Measurements from ENCODE around the gene HIBCH.
"Not testable (repeated sequence)": the region's sequence is repeated elsewhere in the genome, so short reads cannot be mapped to it uniquely, and the experiment has no call there.

The HIBCH gene

DNA sequence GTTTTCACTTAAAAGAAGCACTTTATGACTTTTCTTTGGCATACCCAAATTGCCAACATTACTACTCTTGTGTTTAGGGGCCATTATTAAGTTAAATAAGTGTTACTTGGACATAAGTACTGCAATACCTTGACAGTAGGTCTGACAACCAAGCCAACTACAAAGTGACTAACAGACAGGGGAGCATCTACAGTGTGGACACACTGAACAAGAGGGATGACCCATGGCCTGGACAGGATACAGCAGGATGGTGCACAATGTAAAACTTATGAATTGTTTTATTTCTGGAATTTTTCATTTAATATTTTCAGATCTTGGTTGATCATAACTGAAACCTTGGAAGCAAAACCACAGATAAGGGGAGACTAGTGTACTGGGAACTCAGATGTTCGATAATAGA is 19.8 kb upstream of the HIBCH start:
- Histone ChIP-seq H3K27ac (no peak overlapping the region), H3K27me3 (replicated peaks) (no peaks in the 10 kb centered on the region), H3K36me3 (replicated peaks) (no peaks in the 10 kb centered on the region), H3K4me3 (ENCODE audit: low read depth, low read length) (no peak overlapping the region)
- TF ChIP-seq, protein P1, sequence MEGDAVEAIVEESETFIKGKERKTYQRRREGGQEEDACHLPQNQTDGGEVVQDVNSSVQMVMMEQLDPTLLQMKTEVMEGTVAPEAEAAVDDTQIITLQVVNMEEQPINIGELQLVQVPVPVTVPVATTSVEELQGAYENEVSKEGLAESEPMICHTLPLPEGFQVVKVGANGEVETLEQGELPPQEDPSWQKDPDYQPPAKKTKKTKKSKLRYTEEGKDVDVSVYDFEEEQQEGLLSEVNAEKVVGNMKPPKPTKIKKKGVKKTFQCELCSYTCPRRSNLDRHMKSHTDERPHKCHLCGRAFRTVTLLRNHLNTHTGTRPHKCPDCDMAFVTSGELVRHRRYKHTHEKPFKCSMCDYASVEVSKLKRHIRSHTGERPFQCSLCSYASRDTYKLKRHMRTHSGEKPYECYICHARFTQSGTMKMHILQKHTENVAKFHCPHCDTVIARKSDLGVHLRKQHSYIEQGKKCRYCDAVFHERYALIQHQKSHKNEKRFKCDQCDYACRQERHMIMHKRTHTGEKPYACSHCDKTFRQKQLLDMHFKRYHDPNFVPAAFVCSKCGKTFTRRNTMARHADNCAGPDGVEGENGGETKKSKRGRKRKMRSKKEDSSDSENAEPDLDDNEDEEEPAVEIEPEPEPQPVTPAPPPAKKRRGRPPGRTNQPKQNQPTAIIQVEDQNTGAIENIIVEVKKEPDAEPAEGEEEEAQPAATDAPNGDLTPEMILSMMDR (IDR thresholded peaks at IDR 0.05; ENCODE audit: low read depth, low read length, missing control alignments): no peak
- no peak for DNase-seq
- in situ Hi-C loops (cut with HindIII; ENCODE audit: low pct_ligation_motif_present, low sequenced_read_pairs): no loop called here

DNA sequence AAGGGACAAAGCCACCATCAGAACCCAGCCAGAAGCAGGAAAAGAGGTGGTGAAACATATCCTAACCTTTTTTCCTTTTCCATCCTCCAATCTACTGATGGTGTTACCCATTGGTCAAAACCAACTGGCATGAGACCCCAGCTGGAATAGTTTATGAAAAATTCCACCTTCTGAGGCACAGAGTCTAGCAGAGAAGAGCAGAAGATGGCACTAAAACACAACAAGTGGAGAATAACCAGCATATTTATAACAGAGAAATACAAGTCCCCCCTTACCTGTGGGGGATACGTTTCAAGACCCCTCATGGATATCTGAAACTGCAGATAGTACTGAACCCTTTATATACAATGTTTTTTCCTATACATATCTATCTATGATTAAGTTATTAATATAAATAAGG is 18.8 kb upstream of the HIBCH start:
- Histone ChIP-seq H3K27ac (no peak overlapping the region), H3K4me3 (ENCODE audit: low read depth, low read length) (no peak overlapping the region), H3K36me3 (replicated peaks) (no peaks in the 10 kb centered on the region), H3K27me3 (replicated peaks) (no peaks in the 10 kb centered on the region)
- no peak for DNase-seq
- in situ Hi-C loops (cut with HindIII; ENCODE audit: low pct_ligation_motif_present, low sequenced_read_pairs): no loop called here
- TF ChIP-seq, protein P1 (IDR thresholded peaks at IDR 0.05; ENCODE audit: low read depth, low read length, missing control alignments): no peak

DNA sequence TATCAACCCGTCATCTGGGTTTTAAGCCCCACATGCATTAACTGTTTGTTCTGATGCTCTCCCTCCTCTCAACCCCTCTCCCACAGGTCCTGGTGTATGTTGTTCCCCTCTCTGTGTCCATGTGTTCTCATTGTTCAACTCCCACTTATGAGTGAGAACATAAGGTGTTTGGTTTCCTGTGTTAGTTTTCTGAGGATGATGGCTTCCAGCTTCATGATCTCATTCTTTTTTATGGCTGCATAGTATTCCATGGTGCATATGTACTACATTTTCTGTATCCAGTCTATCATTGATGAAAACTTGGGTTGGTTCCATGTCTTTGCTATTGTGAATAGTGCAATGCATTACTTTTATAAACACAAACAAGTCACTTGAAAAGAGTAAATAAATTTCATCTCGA is 16.8 kb upstream of the HIBCH start:
- TF ChIP-seq, protein P1 (IDR thresholded peaks at IDR 0.05; ENCODE audit: low read depth, low read length, missing control alignments): no peak
- Histone ChIP-seq H3K27me3 (replicated peaks) (no peaks in the 10 kb centered on the region), H3K4me3 (ENCODE audit: low read depth, low read length) (no peak overlapping the region), H3K36me3 (replicated peaks) (no peaks in the 10 kb centered on the region), H3K27ac (no peak overlapping the region)
- in situ Hi-C loops (cut with HindIII; ENCODE audit: low pct_ligation_motif_present, low sequenced_read_pairs): no loop called here
- DNase-seq: no peak

DNA sequence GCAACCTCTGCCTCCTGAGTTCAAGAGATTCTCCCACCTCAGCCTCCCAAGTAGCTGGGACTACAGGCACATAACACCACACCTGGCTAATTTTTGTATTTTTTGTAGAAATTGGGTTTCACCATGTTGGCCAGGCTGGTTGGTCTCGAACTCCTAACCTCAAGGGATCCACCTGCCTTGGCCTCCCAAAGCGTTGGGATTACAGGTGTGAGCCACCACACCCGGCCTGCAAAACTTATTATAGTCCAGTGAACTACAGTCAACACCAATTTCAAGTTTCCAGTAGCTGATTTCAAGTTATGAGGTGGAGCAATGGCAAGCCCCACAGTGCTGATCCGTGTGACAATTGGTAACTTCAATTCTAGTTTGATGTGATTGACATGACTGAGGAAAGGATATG is 16.0 kb upstream of the HIBCH start:
- H3K36me3 ChIP-seq (replicated peaks); H3K4me3 ChIP-seq (ENCODE audit: low read depth, low read length); H3K27me3 ChIP-seq (replicated peaks); DNase-seq; in situ Hi-C loops (cut with HindIII; ENCODE audit: low pct_ligation_motif_present, low sequenced_read_pairs); H3K27ac ChIP-seq: not testable (repeated sequence)

DNA sequence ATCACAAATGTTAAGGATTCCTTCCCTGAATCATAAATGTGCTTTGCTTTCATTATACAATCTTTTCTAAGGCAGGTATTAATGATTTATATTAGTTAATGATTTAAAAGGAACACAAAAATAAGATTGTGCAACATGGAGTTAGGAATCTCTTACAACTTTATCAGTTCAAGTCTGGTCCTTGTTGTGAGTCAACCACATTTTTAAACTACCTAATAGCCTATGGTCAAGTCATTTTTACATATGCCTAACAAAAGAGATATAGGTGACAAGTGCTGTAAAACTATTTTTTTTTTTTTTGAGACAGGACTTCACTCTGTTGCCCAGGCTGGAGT is 15.6 kb upstream of the HIBCH start:
- H3K27me3 ChIP-seq (replicated peaks): no peaks in the 10 kb centered on the region
- DNase-seq: no peak
- in situ Hi-C loops (cut with HindIII; ENCODE audit: low pct_ligation_motif_present, low sequenced_read_pairs): no loop called here
- H3K27ac ChIP-seq: no peak overlapping the region
- H3K4me3 ChIP-seq (ENCODE audit: low read depth, low read length): no peak overlapping the region
- TF ChIP-seq, protein P1 (IDR thresholded peaks at IDR 0.05; ENCODE audit: low read depth, low read length, missing control alignments): no peak
- H3K36me3 ChIP-seq (replicated peaks): no peaks in the 10 kb centered on the region

DNA sequence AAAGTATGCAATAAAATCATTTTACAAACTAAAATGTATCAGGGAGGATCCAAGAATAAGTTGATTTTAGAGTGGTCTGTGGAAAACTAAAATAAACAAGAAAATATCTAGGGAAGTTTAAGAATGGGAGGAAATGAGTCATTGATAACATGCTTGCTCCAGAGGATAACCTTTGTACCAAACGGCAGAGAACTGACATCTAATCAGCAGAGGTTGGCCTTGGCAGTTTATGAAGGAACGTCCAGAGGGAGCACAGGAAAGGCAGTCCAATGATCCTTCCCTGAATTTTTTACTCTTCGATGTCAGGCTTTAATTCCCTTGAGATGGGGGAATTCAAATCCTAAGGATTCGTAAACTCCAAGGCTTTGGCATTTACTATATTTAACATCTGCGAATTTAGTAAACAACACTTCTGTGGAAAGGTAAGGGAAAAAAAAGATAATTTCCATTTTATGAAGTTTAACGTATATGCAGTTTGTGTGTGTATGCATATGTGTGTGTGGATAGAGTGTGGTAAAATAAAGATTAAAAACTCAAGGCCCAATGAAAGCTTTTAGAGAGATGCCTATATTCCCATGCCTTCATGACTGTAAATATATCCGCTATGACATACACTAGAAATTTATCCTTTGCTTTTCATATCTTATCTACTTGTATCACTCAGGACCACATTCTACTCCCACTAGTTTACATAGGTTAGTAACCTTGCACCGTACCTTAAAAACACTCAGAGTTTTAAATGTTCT is 15.0 kb upstream of the HIBCH start:
- Histone ChIP-seq H3K27me3 (replicated peaks) (no peaks in the 10 kb centered on the region), H3K27ac (no peak overlapping the region), H3K4me3 (ENCODE audit: low read depth, low read length) (no peak overlapping the region), H3K36me3 (replicated peaks) (no peaks in the 10 kb centered on the region)
- in situ Hi-C loops (cut with HindIII; ENCODE audit: low pct_ligation_motif_present, low sequenced_read_pairs): no loop called here
- no peak for DNase-seq
- TF ChIP-seq, protein P1 (IDR thresholded peaks at IDR 0.05; ENCODE audit: low read depth, low read length, missing control alignments): no peak
